AG09309 (cell line): ENCODE measurements around the gene NHLRC2.
"Not testable (repeated sequence)": the region's sequence is repeated elsewhere in the genome, so short reads cannot be mapped to it uniquely, and the experiment has no call there.

Experiments
- DNase-seq: peaks from one replicate; pipeline ENCODE4 v3.0.0-alpha.2; 2010; ENCODE audit warnings: low read depth
- H3K4me3 ChIP-seq: 2 replicates; pipeline ENCODE4 v1.5.1; 2011; ENCODE audit warnings: mild to moderate bottlenecking, low read depth, low read length, moderate library complexity; ENCODE audit not compliant: control insufficient read depth
- TF ChIP-seq, protein P1 (sequence below): IDR thresholded peaks from 2 replicates; pipeline ENCODE4 v1.5.1; 2011; ENCODE audit warnings: mild to moderate bottlenecking, low read depth, low read length, inconsistent platforms; ENCODE audit not compliant: insufficient read depth, control insufficient read depth; ENCODE audit errors: missing control alignments

The NHLRC2 gene

DNA sequence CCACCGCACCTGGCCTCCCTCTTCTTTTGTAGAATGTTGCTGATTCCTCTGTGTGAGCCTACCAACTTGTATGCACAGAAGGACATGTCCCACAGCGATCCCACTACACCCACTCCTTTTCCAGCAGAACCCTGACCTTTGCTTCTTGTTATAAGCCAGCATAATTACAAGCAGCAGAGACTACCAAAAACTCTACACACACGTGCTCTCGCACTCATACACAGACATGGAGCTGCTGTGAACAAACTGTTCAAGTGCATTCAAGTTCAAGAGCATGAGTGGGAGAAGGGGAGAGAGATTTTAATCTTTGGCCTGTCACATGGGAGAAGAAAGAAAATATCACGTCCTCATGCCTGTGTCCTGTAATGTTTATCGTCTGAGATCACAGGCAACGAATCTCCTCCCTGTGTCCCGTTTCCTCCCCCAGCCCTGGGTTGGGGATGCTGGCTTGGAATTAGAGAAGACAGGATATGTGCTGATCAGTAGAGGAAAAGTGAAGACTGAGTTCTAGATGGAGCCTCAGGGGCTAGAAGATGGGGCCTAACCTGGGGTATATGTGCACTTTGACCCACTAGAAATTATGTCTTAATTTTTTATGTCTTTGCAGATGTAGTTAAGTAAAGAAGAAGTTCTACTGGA lies 79.6 kb downstream of the NHLRC2 start:
- TF ChIP-seq, protein P1, sequence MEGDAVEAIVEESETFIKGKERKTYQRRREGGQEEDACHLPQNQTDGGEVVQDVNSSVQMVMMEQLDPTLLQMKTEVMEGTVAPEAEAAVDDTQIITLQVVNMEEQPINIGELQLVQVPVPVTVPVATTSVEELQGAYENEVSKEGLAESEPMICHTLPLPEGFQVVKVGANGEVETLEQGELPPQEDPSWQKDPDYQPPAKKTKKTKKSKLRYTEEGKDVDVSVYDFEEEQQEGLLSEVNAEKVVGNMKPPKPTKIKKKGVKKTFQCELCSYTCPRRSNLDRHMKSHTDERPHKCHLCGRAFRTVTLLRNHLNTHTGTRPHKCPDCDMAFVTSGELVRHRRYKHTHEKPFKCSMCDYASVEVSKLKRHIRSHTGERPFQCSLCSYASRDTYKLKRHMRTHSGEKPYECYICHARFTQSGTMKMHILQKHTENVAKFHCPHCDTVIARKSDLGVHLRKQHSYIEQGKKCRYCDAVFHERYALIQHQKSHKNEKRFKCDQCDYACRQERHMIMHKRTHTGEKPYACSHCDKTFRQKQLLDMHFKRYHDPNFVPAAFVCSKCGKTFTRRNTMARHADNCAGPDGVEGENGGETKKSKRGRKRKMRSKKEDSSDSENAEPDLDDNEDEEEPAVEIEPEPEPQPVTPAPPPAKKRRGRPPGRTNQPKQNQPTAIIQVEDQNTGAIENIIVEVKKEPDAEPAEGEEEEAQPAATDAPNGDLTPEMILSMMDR: no peak
- DNase-seq: no peak
- H3K4me3 ChIP-seq: no peak overlapping the region

DNA sequence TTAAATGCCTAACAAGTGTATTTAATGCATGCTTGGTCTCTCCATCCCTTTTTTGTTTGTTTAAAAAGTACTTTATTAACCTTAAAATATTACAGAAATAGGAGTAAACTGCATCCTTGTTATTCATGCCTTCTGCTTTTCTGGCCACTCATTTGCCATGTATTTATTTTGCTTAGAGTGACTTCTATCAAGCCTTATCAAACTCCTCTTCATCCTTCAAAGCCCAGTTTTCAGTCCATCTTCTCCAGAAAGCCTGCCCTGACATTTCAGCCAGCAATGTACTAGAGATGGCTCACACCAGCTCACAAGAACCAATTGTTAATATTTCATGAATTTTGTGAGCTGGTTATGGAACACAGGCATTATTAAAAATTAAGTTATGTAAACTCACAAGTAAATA lies 82.8 kb downstream of the NHLRC2 start:
- H3K4me3 ChIP-seq: no peak overlapping the region
- DNase-seq: no peak
- TF ChIP-seq, protein P1: no peak

DNA sequence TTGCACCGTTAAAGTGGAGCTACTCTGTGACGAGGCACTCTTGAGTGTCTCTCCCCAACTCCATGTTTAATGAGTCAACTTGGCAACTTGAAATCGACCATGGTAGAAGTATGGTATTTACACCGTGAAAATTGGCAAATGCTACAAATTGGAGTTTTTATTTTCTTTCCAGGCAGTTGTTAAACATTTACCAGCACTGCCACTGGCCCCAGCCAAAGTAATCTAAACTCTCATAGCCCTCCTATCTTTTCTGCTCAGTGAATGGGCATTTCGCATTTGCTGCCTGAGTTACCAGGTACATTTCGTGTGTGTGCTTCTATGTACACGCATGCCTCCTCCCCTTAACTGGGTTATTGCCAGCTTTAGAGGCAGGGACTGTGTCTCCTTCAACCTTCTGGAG lies 83.3 kb downstream of the NHLRC2 start:
- no peak for DNase-seq
- no peak overlapping the region for H3K4me3 ChIP-seq
- TF ChIP-seq, protein P1: no peak

DNA sequence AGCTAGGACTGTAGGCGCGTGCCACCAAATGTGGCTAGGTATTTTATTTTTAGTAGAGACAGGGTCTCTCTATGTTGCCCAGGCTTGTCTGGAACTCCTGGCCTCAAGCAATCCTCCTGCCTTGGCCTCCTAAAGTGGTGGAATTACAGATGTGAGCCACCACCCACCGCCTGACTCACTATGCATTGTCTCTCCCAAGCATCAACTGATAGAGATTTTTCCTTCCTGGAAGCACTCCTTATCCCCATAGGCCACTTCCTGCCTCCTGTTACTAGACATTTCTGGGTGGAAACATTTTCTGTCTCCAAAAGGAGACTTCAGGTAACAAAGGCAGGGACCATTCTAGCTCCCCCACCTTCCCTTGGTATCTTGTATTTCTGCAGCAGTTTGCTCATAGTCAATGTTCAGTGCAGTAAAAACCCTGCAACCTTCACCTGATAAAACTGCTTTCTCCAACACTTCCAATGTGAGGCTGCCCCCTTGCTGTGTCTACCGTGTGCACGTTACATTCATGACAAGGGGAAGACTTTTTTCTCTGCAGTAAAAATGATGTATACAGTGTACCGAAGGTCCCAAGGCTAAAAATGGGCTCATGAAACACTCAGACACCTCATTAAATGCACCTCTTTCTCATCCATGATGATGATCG lies 84.9 kb downstream of the NHLRC2 start:
- no peak overlapping the region for H3K4me3 ChIP-seq
- DNase-seq: no peak
- TF ChIP-seq, protein P1: no peak

DNA sequence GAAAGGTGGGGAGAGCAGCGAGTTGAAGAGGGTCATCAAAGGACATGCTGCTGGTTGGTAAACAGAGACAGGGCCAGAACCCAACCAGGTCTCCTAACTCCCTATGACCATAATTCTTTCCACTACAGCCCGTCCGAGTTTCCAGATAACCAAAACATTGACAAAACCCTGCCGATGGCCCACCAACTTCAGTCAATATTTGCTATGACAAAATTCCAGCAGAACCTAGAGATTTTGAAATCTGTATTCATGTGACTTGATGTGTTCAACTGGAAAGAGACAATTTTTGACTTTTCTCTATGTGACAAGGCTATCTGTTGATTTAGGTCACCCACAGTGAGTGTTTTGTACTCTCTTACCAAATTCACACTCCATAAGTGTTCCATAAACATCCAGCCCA lies 86.7 kb downstream of the NHLRC2 start:
- H3K4me3 ChIP-seq: no peak overlapping the region
- TF ChIP-seq, protein P1: no peak
- DNase-seq: no peak

DNA sequence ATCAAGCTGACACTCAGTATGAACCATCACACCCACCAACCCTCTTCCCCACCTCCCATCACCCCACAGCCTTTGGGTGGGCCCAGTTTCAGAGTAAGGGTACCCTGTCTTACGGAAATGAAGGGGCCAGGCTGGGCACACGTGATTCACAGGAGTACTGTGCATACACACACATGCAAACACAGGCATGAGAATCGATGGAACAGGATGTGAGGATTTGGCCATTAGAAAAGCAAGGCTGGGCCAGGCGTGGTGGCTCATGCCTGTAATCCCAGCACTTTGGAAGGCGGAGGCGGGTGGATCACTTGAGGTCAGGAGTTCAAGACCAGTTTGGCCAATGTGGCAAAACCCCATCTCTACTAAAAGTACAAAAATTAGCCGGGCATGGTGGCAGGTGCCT lies 88.7 kb downstream of the NHLRC2 start:
- not testable (repeated sequence) for H3K4me3 ChIP-seq, DNase-seq

DNA sequence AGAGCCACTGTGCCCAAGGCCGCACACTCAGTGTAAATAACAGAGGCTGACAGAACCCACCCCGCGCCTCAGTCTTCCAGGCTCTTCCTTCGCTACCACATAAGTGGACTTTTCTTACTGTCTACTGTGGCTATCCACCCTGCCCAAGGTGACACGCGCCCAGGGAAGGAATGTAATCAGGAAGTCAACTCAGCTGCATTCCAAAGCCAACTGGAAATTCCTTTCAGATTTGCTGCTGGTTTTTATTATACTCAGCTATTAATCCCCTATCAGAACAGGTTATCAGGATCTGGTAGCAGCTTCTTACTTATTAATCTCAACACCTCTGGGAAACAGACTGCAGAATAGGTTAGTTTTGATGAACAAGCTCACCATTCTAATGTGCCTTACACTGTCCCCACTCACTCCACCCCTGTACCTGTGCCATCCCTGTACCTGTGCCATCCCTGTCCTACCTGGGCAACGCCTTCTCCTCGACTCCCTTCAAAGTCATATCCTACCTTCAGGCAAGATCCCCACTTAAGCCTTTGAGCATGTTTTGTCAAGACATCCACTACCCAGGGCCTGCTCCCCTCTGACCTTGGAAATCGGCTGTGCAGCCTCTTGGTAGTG lies 90.7 kb downstream of the NHLRC2 start:
- no peak overlapping the region for H3K4me3 ChIP-seq
- DNase-seq: no peak
- TF ChIP-seq, protein P1: no peak
